ENCODE data around the gene MRPS27. TPM values are rescaled to one million over a fixed set of nuclear protein-coding genes. Genes with fewer than 3 reads are reported as not detected.

Gene MRPS27
- total and polyA plus RNA-seq, 9 of the 15 experiments (the other 6 are each of a cell fraction or from before 2014, with no cell fraction given) = 73.6 to 144 (median 106) TPM

DNA sequence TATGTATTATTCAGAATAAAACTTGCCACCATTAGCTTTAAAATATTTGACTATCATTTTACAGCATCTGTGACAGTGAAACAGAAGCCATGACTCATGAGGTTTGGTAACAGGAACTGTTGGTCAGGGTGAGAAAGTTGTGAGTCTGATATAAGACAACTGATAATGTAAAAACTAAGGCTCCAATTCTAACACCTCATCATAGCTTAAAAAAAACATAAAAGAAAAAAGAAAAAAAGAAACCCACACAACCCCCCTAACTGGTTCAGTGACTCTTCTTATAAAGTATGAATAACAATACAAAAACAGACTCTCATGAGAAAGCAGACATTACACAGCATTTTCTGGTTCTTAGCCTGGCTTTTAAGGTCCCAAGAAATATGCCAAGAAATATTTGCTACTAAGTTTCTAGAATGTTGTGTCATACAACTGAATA is 85.8 kb downstream of the MRPS27 start (continued):
- TF ChIP-seq, protein P1, sequence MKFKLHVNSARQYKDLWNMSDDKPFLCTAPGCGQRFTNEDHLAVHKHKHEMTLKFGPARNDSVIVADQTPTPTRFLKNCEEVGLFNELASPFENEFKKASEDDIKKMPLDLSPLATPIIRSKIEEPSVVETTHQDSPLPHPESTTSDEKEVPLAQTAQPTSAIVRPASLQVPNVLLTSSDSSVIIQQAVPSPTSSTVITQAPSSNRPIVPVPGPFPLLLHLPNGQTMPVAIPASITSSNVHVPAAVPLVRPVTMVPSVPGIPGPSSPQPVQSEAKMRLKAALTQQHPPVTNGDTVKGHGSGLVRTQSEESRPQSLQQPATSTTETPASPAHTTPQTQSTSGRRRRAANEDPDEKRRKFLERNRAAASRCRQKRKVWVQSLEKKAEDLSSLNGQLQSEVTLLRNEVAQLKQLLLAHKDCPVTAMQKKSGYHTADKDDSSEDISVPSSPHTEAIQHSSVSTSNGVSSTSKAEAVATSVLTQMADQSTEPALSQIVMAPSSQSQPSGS (CRISPR knock-in tag; IDR thresholded peaks at IDR 0.05) = no peak
- TF ChIP-seq KLF16 (IDR thresholded peaks at IDR 0.05) = peak; percentile 42; the same call in 1 of the 2 replicates
- TF ChIP-seq ZBTB17 (CRISPR knock-in tag; IDR thresholded peaks at IDR 0.05) = no peak
- no peak for TF ChIP-seq ZNF143 (CRISPR knock-in tag; IDR thresholded peaks at IDR 0.05)
- TF ChIP-seq HSF4 (CRISPR knock-in tag; IDR thresholded peaks at IDR 0.05; ENCODE audit: borderline replicate concordance) = no peak
- TF ChIP-seq MAZ (CRISPR knock-in tag; conservative IDR thresholded peaks at IDR 0.05 in 1 of 2, IDR thresholded peaks at IDR 0.05 in 1 of 2) = 0 out of 4 replicates have a peak, but pooled peaks of 1 of the 2 experiments have one; percentile 17
- TF ChIP-seq, protein P2, sequence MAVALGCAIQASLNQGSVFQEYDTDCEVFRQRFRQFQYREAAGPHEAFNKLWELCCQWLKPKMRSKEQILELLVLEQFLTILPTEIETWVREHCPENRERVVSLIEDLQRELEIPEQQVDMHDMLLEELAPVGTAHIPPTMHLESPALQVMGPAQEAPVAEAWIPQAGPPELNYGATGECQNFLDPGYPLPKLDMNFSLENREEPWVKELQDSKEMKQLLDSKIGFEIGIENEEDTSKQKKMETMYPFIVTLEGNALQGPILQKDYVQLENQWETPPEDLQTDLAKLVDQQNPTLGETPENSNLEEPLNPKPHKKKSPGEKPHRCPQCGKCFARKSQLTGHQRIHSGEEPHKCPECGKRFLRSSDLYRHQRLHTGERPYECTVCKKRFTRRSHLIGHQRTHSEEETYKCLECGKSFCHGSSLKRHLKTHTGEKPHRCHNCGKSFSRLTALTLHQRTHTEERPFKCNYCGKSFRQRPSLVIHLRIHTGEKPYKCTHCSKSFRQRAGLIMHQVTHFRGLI (CRISPR knock-in tag; IDR thresholded peaks at IDR 0.05) = 0 out of 2 replicates have a peak, but pooled peaks have one; percentile 14
- TF ChIP-seq, protein P3, sequence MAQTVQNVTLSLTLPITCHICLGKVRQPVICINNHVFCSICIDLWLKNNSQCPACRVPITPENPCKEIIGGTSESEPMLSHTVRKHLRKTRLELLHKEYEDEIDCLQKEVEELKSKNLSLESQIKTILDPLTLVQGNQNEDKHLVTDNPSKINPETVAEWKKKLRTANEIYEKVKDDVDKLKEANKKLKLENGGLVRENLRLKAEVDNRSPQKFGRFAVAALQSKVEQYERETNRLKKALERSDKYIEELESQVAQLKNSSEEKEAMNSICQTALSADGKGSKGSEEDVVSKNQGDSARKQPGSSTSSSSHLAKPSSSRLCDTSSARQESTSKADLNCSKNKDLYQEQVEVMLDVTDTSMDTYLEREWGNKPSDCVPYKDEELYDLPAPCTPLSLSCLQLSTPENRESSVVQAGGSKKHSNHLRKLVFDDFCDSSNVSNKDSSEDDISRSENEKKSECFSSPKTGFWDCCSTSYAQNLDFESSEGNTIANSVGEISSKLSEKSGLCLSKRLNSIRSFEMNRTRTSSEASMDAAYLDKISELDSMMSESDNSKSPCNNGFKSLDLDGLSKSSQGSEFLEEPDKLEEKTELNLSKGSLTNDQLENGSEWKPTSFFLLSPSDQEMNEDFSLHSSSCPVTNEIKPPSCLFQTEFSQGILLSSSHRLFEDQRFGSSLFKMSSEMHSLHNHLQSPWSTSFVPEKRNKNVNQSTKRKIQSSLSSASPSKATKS (CRISPR knock-in tag; IDR thresholded peaks at IDR 0.05) = no peak
- TF ChIP-seq SMARCA4 (IDR thresholded peaks at IDR 0.05) = peak; percentile 98
- TF ChIP-seq, protein P4, sequence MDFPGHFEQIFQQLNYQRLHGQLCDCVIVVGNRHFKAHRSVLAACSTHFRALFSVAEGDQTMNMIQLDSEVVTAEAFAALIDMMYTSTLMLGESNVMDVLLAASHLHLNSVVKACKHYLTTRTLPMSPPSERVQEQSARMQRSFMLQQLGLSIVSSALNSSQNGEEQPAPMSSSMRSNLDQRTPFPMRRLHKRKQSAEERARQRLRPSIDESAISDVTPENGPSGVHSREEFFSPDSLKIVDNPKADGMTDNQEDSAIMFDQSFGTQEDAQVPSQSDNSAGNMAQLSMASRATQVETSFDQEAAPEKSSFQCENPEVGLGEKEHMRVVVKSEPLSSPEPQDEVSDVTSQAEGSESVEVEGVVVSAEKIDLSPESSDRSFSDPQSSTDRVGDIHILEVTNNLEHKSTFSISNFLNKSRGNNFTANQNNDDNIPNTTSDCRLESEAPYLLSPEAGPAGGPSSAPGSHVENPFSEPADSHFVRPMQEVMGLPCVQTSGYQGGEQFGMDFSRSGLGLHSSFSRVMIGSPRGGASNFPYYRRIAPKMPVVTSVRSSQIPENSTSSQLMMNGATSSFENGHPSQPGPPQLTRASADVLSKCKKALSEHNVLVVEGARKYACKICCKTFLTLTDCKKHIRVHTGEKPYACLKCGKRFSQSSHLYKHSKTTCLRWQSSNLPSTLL (IDR thresholded peaks at IDR 0.05) = no peak
- 0 out of 2 replicates have a peak, but pooled peaks have one; percentile 53 for TF ChIP-seq RNF2 (IDR thresholded peaks at IDR 0.05)
- TF ChIP-seq U2AF2 (optimal IDR thresholded peaks at IDR 0.05; ENCODE audit: low read depth, low read length) = no peak
- TF ChIP-seq, protein P5, sequence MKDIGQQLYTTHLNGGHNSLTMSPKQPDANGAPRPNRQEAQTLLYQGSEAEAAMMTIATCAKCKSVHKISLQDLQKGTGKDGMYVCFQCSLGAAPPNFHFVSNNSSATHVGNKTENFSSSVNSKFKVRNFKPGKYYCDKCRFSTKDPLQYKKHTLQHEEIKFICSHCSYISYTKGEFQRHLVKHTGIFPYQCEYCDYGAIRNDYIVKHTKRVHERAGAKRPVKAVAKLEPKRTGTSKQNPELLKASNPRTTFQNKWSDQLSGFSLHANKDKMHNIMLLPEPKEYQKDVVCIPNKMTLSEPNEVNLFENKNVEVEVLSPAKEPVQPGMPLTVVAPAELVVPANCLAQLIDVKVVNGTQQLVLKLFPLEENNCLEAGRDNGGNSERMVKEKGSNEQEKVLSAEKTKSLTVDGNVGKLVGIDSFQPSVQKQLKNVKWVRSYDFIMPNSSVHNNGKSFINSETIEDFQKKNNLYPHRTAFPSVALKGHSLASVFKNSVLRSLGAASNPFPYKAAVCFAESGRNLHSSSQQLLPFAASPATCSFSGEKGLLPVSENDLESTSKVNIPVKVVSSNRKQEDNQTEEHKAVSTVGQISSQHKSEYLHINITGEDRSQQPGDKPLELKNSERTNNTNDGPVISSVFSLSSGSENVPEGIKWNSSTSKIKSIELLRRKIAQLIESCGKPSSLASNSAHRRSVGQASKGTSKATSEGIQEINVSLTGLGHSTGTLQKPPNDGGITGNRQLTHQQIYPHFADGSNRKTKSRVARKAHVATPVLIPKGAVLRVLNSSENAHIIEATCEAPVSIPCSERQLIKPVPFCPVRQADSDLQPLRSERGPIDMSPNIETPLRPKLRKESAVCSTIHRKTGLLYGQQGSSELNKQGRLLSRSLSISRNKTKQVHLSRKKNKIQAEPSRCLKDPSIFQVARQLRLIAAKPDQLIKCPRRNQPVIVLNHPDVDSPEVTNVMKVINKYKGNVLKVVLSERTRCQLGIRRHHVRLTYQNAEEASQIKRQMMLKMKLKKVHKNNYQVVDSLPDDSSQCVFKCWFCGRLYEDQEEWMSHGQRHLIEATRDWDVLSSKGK (CRISPR knock-in tag; IDR thresholded peaks at IDR 0.05) = no peak
- no peak; the same call in 1 of the 2 replicates for TF ChIP-seq NFXL1 (CRISPR knock-in tag; IDR thresholded peaks at IDR 0.05)
- no peak for TF ChIP-seq RFX5 (IDR thresholded peaks at IDR 0.05; ENCODE audit: low read depth, low read length)
- TF ChIP-seq NFRKB (IDR thresholded peaks at IDR 0.05; ENCODE audit: low read depth) = no peak; the same call in 1 of the 2 replicates
- no peak for TF ChIP-seq KDM5B (IDR thresholded peaks at IDR 0.05; ENCODE audit: insufficient replicate concordance, low read depth, low read length)
- no peak for TF ChIP-seq EGR1 (conservative IDR thresholded peaks at IDR 0.05)
- TF ChIP-seq SNIP1 (IDR thresholded peaks at IDR 0.05; ENCODE audit: low read depth) = no peak
